Measurements from ENCODE around the gene SV2C.

The SV2C gene

GRCh38 chr5:76250463-76250862 is 167.3 kb downstream of the SV2C start:
- DNase-seq (ENCODE audit: extremely low read depth in 1 of 2, low read depth in 1 of 2): no peak

GRCh38 chr5:76251656-76252055 is 168.5 kb downstream of the SV2C start:
- DNase-seq (ENCODE audit: extremely low read depth in 1 of 2, low read depth in 1 of 2): no peak

GRCh38 chr5:76252437-76252836 is 169.3 kb downstream of the SV2C start:
- DNase-seq (ENCODE audit: extremely low read depth in 1 of 2, low read depth in 1 of 2): no peak

- peak in 1 of 2 donors; percentile 46 for DNase-seq (ENCODE audit: extremely low read depth in 1 of 2, low read depth in 1 of 2)
Observed at GRCh38 chr5:76256116-76256889, 173.1 kb downstream of the SV2C start.

- DNase-seq (ENCODE audit: extremely low read depth in 1 of 2, low read depth in 1 of 2): no peak
Observed at GRCh38 chr5:76257225-76257833, 174.1 kb downstream of the SV2C start.

- no peak for DNase-seq (ENCODE audit: extremely low read depth in 1 of 2, low read depth in 1 of 2)
Observed at GRCh38 chr5:76257897-76258296, 174.7 kb downstream of the SV2C start.

- no peak for DNase-seq (ENCODE audit: extremely low read depth in 1 of 2, low read depth in 1 of 2)
Observed at GRCh38 chr5:76264681-76265080, 181.5 kb downstream of the SV2C start.

GRCh38 chr5:76269259-76269931 is 186.2 kb downstream of the SV2C start:
- DNase-seq (ENCODE audit: extremely low read depth in 1 of 2, low read depth in 1 of 2): peak in 1 of 2 donors; percentile 56

GRCh38 chr5:76269932-76270610 is 186.9 kb downstream of the SV2C start:
- peak in 1 of 2 donors; percentile 12 for DNase-seq (ENCODE audit: extremely low read depth in 1 of 2, low read depth in 1 of 2)

- DNase-seq (ENCODE audit: extremely low read depth in 1 of 2, low read depth in 1 of 2): no peak
Observed at GRCh38 chr5:76271836-76272235, 188.7 kb downstream of the SV2C start.

GRCh38 chr5:76273206-76273885 is 190.2 kb downstream of the SV2C start:
- DNase-seq (ENCODE audit: extremely low read depth in 1 of 2, low read depth in 1 of 2): no peak

GRCh38 chr5:76274571-76274970 is 191.4 kb downstream of the SV2C start:
- no peak for DNase-seq (ENCODE audit: extremely low read depth in 1 of 2, low read depth in 1 of 2)

GRCh38 chr5:76277736-76278135 is 194.6 kb downstream of the SV2C start:
- DNase-seq (ENCODE audit: extremely low read depth in 1 of 2, low read depth in 1 of 2): no peak

GRCh38 chr5:76278261-76278789 is 195.1 kb downstream of the SV2C start:
- DNase-seq (ENCODE audit: extremely low read depth in 1 of 2, low read depth in 1 of 2): no peak

GRCh38 chr5:76280494-76280893 is 197.3 kb downstream of the SV2C start:
- DNase-seq (ENCODE audit: extremely low read depth in 1 of 2, low read depth in 1 of 2): no peak

- DNase-seq (ENCODE audit: extremely low read depth in 1 of 2, low read depth in 1 of 2): no peak
Observed at GRCh38 chr5:76283670-76284069, 200.5 kb downstream of the SV2C start.

GRCh38 chr5:76289692-76290091 is 206.5 kb downstream of the SV2C start:
- DNase-seq (ENCODE audit: extremely low read depth in 1 of 2, low read depth in 1 of 2): no peak

- DNase-seq (ENCODE audit: extremely low read depth in 1 of 2, low read depth in 1 of 2): no peak
Observed at GRCh38 chr5:76290321-76290757, 207.2 kb downstream of the SV2C start.

GRCh38 chr5:76291305-76292077 is 208.3 kb downstream of the SV2C start:
- DNase-seq (ENCODE audit: extremely low read depth in 1 of 2, low read depth in 1 of 2): no peak
